VCaP (cell line): ENCODE results near the gene DYDC2.

ENCODE experiments used
- H3K27ac ChIP-seq: fragments of 450-650 bp; 2 replicates; pipeline ENCODE4 v1.5.1; 2017
- TF ChIP-seq, protein P1 (sequence below): fragments of 450-650 bp; conservative IDR thresholded peaks from 2 replicates; pipeline ENCODE4 v1.5.1; 2017; ENCODE audit warnings: mild to moderate bottlenecking, moderate library complexity

Gene DYDC2

DNA sequence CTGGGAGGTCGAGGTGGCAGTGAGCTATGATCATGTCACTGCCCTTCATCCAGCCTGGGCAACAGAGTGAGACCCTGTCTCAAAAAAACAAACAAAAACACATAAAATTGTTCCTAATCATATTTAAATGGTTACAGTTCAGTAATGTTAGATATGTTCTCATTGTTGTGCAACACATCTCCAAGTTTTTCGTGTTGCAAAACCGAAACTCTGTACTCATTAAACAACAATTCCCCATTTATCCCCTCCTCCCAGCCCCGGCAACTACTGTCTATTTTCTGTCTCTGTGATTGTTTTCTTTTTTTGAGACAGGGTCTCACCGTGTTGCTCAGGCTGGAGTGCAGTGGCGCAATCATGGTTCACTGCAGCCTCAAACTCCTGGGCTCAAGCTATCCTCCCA, 35.7 kb downstream of the DYDC2 start:
- TF ChIP-seq, protein P1, sequence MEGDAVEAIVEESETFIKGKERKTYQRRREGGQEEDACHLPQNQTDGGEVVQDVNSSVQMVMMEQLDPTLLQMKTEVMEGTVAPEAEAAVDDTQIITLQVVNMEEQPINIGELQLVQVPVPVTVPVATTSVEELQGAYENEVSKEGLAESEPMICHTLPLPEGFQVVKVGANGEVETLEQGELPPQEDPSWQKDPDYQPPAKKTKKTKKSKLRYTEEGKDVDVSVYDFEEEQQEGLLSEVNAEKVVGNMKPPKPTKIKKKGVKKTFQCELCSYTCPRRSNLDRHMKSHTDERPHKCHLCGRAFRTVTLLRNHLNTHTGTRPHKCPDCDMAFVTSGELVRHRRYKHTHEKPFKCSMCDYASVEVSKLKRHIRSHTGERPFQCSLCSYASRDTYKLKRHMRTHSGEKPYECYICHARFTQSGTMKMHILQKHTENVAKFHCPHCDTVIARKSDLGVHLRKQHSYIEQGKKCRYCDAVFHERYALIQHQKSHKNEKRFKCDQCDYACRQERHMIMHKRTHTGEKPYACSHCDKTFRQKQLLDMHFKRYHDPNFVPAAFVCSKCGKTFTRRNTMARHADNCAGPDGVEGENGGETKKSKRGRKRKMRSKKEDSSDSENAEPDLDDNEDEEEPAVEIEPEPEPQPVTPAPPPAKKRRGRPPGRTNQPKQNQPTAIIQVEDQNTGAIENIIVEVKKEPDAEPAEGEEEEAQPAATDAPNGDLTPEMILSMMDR: no peak
- H3K27ac ChIP-seq: no peak overlapping the region

DNA sequence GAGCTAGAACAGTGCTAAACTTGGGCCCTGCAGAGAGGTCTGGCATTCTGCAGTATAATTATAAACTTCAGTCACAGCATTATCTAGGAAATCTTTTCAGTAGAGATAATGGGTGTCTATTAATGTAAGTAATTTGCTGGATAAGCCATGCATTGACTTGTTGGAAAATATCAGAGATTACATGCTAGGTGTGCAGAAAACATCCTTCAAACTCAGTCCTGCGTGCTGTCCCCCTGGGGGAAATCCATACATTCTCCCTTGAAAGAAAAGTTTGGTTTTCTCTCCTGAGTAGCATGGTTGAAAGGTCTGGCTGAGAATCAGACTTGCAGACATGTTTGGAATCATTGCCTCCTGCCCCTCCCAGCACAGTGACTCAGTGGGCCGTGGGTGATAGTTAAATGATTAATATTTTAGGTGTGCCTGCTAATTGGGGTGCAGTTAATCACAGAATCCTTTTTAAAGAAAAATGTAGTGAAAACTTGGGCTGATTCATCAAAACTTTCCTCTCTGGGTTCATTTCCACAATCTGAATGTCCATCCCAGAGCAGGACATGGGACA, 37.9 kb downstream of the DYDC2 start:
- TF ChIP-seq, protein P1: no peak
- no peak overlapping the region for H3K27ac ChIP-seq

DNA sequence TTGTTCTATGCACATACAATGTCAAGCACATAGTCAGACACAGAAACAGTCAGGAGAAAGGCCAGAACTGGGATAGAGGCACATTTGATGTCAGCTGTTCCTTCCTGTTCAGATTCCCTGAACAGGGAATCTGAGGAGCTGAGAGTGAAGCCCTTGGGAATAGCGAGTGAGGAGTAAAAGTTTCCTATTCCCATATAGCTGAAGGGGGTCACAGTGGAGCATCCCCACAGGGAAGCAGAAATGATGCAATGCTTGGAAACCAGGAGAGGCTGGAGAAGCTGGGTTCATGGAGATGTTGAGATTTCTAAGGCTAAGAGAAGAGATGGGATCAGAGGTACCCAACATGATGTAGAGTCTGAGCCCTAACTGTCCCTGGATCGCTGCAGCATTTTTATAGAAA, 40.4 kb downstream of the DYDC2 start:
- H3K27ac ChIP-seq: no peak overlapping the region
- TF ChIP-seq, protein P1: no peak

DNA sequence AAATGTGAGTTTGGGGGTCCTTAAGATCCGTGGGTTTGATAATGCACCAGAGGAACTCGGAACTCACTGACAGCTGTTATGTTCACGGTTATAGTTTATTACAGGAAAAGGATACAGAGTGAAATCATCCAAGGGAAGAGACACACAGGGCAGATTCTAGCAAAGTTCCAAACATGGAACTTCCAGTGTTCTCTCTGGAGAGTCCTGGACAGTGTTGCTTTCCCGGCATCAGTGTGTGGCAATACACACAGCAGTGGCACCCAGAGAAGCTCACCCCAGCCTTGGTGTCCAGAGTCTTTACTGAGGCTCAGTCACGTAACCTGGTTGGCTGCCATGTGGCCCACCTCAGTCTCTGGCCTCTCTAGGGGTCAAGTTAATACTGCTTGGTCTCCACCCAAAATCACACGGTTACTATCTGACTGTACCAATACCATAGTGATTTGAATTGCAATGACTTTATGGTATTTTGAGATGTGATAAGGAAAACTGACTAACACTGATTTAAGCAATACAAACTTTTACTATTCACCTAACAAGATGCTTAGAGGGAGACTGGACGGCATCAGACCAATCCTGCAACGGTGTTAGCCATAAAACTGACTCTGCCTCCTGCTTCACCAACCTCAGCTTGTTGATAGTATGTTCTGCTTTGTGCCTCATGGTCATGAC, 43.7 kb downstream of the DYDC2 start:
- H3K27ac ChIP-seq: no peak overlapping the region
- TF ChIP-seq, protein P1: no peak

DNA sequence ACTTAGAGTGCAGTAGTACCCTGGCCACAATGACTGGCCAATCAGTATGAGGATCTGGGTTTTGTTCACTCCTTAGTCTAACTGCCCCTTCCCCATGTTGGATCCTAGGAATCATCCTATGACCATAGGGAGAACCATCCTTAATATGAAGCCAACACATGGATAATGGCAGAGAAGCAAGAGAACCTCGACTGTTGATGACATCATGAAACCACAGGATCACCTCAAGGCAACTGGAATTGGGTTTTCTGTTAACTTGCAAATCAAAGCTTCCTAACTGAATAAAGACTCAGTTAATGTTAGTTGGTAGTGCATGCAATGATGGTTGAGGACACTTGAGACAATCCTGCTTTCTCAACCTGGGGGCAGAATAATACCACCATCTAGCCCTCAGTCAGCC, 48.5 kb downstream of the DYDC2 start:
- TF ChIP-seq, protein P1: no peak

DNA sequence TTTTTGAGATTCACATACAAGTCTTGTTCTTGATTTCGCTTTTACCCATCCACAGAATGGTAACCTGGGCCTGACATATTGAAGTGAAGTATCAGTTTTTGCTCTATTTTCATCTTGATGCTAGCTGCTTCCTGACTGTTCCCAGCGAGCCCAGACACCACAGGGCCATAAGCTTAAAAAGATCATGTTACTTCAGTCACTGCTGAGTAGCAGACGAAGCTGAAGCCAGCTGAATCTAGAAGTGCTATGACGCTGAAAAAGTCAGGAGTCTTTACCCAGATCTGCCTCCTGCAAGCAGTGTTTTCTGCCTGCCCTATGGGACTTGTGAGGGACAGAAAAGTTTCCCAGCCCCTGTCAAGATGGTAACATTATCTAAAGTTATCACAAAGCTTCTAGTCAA, 49.0 kb downstream of the DYDC2 start:
- TF ChIP-seq, protein P1: no peak
- H3K27ac ChIP-seq: peak overlapping the region; percentile 15; the same call in 1 of the 2 replicates

More for the DNA sequence above, 48.5 kb downstream of the DYDC2 start:
- H3K27ac ChIP-seq: no peak overlapping the region

DNA sequence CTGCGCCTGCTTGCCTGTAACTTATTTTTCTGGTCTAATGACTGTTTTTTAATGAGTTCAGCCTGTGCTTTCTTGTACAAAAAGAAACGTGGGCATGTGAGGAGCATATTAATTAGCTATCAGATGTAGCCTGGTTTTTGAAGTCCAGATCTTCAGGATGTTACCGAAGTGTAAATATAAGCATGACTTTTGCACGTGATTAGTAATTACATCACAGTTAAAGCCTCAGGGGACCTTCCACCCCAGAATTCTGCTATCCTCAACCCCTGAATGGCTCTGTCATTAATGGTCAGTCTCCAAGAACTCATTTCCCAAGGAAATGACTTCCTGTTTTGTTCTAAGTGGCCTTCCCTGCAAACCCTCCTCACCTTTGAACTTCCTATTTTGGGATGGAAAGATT, 49.6 kb downstream of the DYDC2 start:
- TF ChIP-seq, protein P1: no peak
- H3K27ac ChIP-seq: peak overlapping the region; percentile 15; the same call in 1 of the 2 replicates
